Keratinocyte (primary cell): ENCODE results near the gene NEB. TPM values are rescaled to one million over a fixed set of nuclear protein-coding genes. Genes with fewer than 3 reads are reported as not detected.

Experiments used
- DNase-seq: peaks from one replicate; pipeline ENCODE4 v3.0.0-alpha.2; 2011; ENCODE audit warnings: low read depth, missing footprints, low spot score
- FAIRE-seq: peaks from 2 replicates; lab custom pipeline; 2011; peaks lifted over from hg19 to GRCh38; lab: Jason Lieb, UNC
- H2AFZ ChIP-seq: 2 replicates; pipeline ENCODE4 v1.6.0; 2012; ENCODE audit warnings: low read length, control low read depth, inconsistent platforms; ENCODE audit not compliant: control insufficient read depth
- H3K27ac ChIP-seq: 2 replicates; pipeline ENCODE4 v1.5.1; 2011; ENCODE audit warnings: low read length; ENCODE audit not compliant: control insufficient read depth, insufficient read depth
- H3K27me3 ChIP-seq: 3 replicates; pipeline ENCODE4 v1.6.0; 2011; ENCODE audit warnings: low read length; ENCODE audit not compliant: control insufficient read depth, insufficient read depth; ENCODE audit errors: extremely low read depth
- H3K36me3 ChIP-seq, 2 experiments: 2 replicates in 1 of 2; 3 replicates in 1 of 2; pipeline ENCODE4 v1.5.1; 2011; ENCODE audit warnings: low read length in 2 of 2, mild to moderate bottlenecking in 1 of 2; ENCODE audit not compliant: control insufficient read depth in 2 of 2, insufficient read depth in 2 of 2; ENCODE audit errors: extremely low read depth in 1 of 2
- H3K4me1 ChIP-seq: 3 replicates; pipeline ENCODE4 v1.5.1; 2011; ENCODE audit warnings: low read length; ENCODE audit not compliant: control insufficient read depth, insufficient read depth; ENCODE audit errors: extremely low read depth
- H3K4me2 ChIP-seq: 3 replicates; pipeline ENCODE4 v1.6.0; 2011; ENCODE audit warnings: low read depth, low read length; ENCODE audit not compliant: control insufficient read depth, insufficient read depth; ENCODE audit errors: extremely low read depth
- H3K4me3 ChIP-seq, 3 experiments: fragments of 200-600 bp in 1 of 3; sonication (generic) in 1 of 3; 2 replicates in 2 of 3; 3 replicates in 1 of 3; pipeline ENCODE4 v1.5.1; 2011 to 2016; ENCODE audit warnings: low read length in 3 of 3, mild to moderate bottlenecking in 3 of 3, control low read depth in 2 of 3, inconsistent platforms in 1 of 3, low read depth in 1 of 3, mixed read lengths in 1 of 3, mixed run types in 1 of 3, moderate library complexity in 1 of 3; ENCODE audit not compliant: control insufficient read depth in 2 of 3, insufficient read depth in 2 of 3; ENCODE audit errors: extremely low read depth in 1 of 3
- H3K79me2 ChIP-seq: 2 replicates; pipeline ENCODE4 v1.6.0; 2012; ENCODE audit warnings: low read length; ENCODE audit not compliant: control insufficient read depth, insufficient read depth
- H3K9ac ChIP-seq: 3 replicates; pipeline ENCODE4 v1.6.0; 2011; ENCODE audit warnings: low read length; ENCODE audit not compliant: control insufficient read depth, insufficient read depth; ENCODE audit errors: extremely low read depth
- H3K9me1 ChIP-seq: 3 replicates; pipeline ENCODE4 v1.6.0; 2011; ENCODE audit warnings: low read length; ENCODE audit not compliant: control insufficient read depth, insufficient read depth; ENCODE audit errors: extremely low read depth
- H3K9me3 ChIP-seq: 2 replicates; pipeline ENCODE4 v1.5.1; 2012; ENCODE audit warnings: low read depth, low read length; ENCODE audit not compliant: control insufficient read depth
- H4K20me1 ChIP-seq: 3 replicates; pipeline ENCODE4 v1.6.0; 2011; ENCODE audit warnings: low read length; ENCODE audit not compliant: control insufficient read depth, insufficient read depth; ENCODE audit errors: extremely low read depth
- CTCF ChIP-seq, 3 experiments: IDR thresholded peaks in 1 of 3; conservative IDR thresholded peaks in 1 of 3; optimal IDR thresholded peaks in 1 of 3; 2 replicates in 2 of 3; 3 replicates in 1 of 3; pipeline versions ENCODE3 to v1.5.1; 2011; ENCODE audit warnings: low read length in 3 of 3, mild to moderate bottlenecking in 3 of 3, moderate library complexity in 2 of 3, control low read depth in 1 of 3, inconsistent platforms in 1 of 3; ENCODE audit not compliant: insufficient read depth in 2 of 3; ENCODE audit errors: extremely low read depth in 1 of 3
- EZH2 ChIP-seq: IDR thresholded peaks from one replicate; pipeline ENCODE4 v1.6.1; 2012; ENCODE audit warnings: inconsistent platforms, mild to moderate bottlenecking, low read length, moderate library complexity
- dilution Hi-C: fragments of 300-500 bp; cut with MboI; formaldehyde crosslinking; loops from one replicate; pipeline ENCODE4 v1.7.0; 2020; ENCODE audit warnings: low sequenced_read_pairs; ENCODE audit not compliant: extremely low pct_ligation_motif_present
- polyA plus RNA-seq, 5 experiments: library from polyadenylated mRNA; depleted of rRNA in 3 of 5; stranded (reverse) in 3 of 5; stranded (forward) in 1 of 5; unstranded in 1 of 5; fragments of >200 nt; gene quantifications; 1 replicate in 1 of 5; 2 replicates in 3 of 5; 3 replicates in 1 of 5; pipeline versions ENCODE4 v1.2.1 to v1.2.3, GENCODE V29; 2011 to 2012; ENCODE audit warnings: missing spikeins in 2 of 5, low read depth in 1 of 5, low replicate concordance in 1 of 5

Gene NEB
- polyA plus RNA-seq, 1 donor (not counting 4 experiments of a cell fraction or from before 2014, with no cell fraction given) = 0.67 TPM

- TF ChIP-seq EZH2 (no peak), CTCF (optimal IDR thresholded peaks at IDR 0.05 in 1 of 3, IDR thresholded peaks at IDR 0.05 in 1 of 3, conservative IDR thresholded peaks at IDR 0.05 in 1 of 3; ENCODE audit: extremely low read depth in 1 of 3, insufficient read depth in 2 of 3, low read length in 3 of 3) (no peak)
- H3K9me1 ChIP-seq = peaks cover 2% of the 10 kb centered on the region
- dilution Hi-C loops = no loop called here
- no peak overlapping the region for H3K27ac ChIP-seq
- H2AFZ ChIP-seq = no peak overlapping the region
- FAIRE-seq = no peak
- H3K79me2 ChIP-seq = no peaks in the 10 kb centered on the region
- H3K4me3 ChIP-seq = no peak overlapping the region
- H3K9ac ChIP-seq = no peak overlapping the region
- no peaks in the 10 kb centered on the region for H3K9me3 ChIP-seq
- H3K4me1 ChIP-seq = no peaks in the 10 kb centered on the region
- H3K36me3 ChIP-seq = no peaks in the 10 kb centered on the region
- no peak overlapping the region for H3K4me2 ChIP-seq
- no peak for DNase-seq
- no peaks in the 10 kb centered on the region for H3K27me3 ChIP-seq
- H4K20me1 ChIP-seq = no peaks in the 10 kb centered on the region
Measured at GRCh38 chr2:151664520-151664919, 69.8 kb downstream of the NEB start.

DNA sequence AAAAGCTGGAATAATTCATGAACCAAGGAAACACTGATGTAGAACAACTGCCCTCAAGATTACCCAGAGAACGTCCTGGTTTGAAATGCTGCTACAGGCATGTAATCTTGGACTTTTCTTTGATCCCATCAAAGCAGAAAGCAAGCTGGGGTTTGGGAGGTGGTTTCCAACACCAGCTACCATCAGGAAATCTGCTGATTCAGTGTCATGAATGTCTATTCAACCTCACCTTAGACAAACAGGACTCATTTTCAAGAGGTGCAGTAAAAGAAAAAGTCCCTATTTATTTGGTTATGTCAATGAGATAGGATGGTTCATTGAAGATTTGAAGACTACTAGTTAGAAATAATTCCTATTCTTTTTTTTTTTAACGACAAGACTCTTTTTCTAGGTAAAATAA, 72.7 kb downstream of the NEB start:
- dilution Hi-C loops = no loop called here
- no peaks in the 10 kb centered on the region for H4K20me1 ChIP-seq
- no peaks in the 10 kb centered on the region for H3K79me2 ChIP-seq
- H3K9ac ChIP-seq = no peak overlapping the region
- no peaks in the 10 kb centered on the region for H3K9me3 ChIP-seq
- H3K27me3 ChIP-seq = no peaks in the 10 kb centered on the region
- H3K4me1 ChIP-seq = no peaks in the 10 kb centered on the region
- H3K4me2 ChIP-seq = no peak overlapping the region
- peaks cover 2% of the 10 kb centered on the region for H3K9me1 ChIP-seq
- H2AFZ ChIP-seq = no peak overlapping the region
- H3K27ac ChIP-seq = no peak overlapping the region
- DNase-seq (no peak), FAIRE-seq (no peak)
- TF ChIP-seq CTCF (optimal IDR thresholded peaks at IDR 0.05 in 1 of 3, IDR thresholded peaks at IDR 0.05 in 1 of 3, conservative IDR thresholded peaks at IDR 0.05 in 1 of 3; ENCODE audit: extremely low read depth in 1 of 3, insufficient read depth in 2 of 3, low read length in 3 of 3) (no peak), EZH2 (no peak)
- H3K36me3 ChIP-seq = no peaks in the 10 kb centered on the region
- H3K4me3 ChIP-seq = no peak overlapping the region
